ENCODE results near the gene IL17RA.

The IL17RA gene

GRCh38 chr22:17115945-17116565 lies 31.3 kb downstream of the IL17RA start:
- Histone ChIP-seq H3K27ac (replicated peaks; ENCODE audit: low read length) (no peak overlapping the region), H3K14ac (ENCODE audit: low read length) (no peak overlapping the region), H3K4me2 (ENCODE audit: insufficient read depth, low read length, poor library complexity, severe bottlenecking) (no peak overlapping the region), H3K36me3 (replicated peaks in 1 of 2; ENCODE audit: control insufficient read depth in 2 of 2, insufficient read depth in 2 of 2, low read length in 2 of 2) (peaks cover 0 to 7% of the 10 kb centered on the region in 2 donors), H2AFZ (ENCODE audit: low read length) (no peak overlapping the region), H3K9ac (ENCODE audit: low read depth, low read length, poor library complexity) (no peak overlapping the region), H3K79me1 (ENCODE audit: low read depth, low read length) (peaks cover 4% of the 10 kb centered on the region), H3K9me3 (replicated peaks in 1 of 2; ENCODE audit: control insufficient read depth in 2 of 2, insufficient read depth in 1 of 2, low read depth in 1 of 2, low read length in 2 of 2) (no peaks in the 10 kb centered on the region), H2AK5ac (ENCODE audit: low read depth, low read length) (no peak overlapping the region), H2BK12ac (ENCODE audit: low read length) (no peak overlapping the region), H4K91ac (ENCODE audit: low read depth, low read length, poor library complexity) (no peak overlapping the region), H2BK120ac (ENCODE audit: low read depth, low read length) (no peak overlapping the region), H3K23ac (ENCODE audit: low read depth, low read length, poor library complexity) (no peak overlapping the region), H3K27me3 (ENCODE audit: control insufficient read depth in 3 of 3, insufficient read depth in 3 of 3, low read depth in 1 of 3, low read length in 3 of 3) (peaks cover 0 to 6% (median 0%) of the 10 kb centered on the region in 3 experiments), H3K18ac (ENCODE audit: low read length) (no peak overlapping the region), H4K8ac (ENCODE audit: low read depth, low read length) (no peak overlapping the region), H3K4me3 (ENCODE audit: low read length in 2 of 2) (no peak overlapping the region), H3K4me1 (ENCODE audit: control insufficient read depth in 2 of 2, insufficient read depth in 1 of 2, low read depth in 1 of 2, low read length in 2 of 2) (peaks cover 16 to 18% of the 10 kb centered on the region in 2 donors), H2BK5ac (ENCODE audit: low read length) (no peak overlapping the region), H2BK15ac (ENCODE audit: low read length) (no peak overlapping the region), H3K4ac (ENCODE audit: low read length) (no peak overlapping the region)
- no CpG with 5 or more reads among the region's 5 CpGs for WGBS, 2 donors (ENCODE audit: extremely low coverage in 2 of 2, insufficient read length in 2 of 2, insufficient replicate concordance in 1 of 2)
- DNase-seq (ENCODE audit: low spot score), result no peak

- H3K9ac ChIP-seq (ENCODE audit: low read depth, low read length, poor library complexity), result peak overlapping the region; percentile 15
- no CpG with 5 or more reads among the region's 6 CpGs for WGBS, 2 donors (ENCODE audit: extremely low coverage in 2 of 2, insufficient read length in 2 of 2, insufficient replicate concordance in 1 of 2)
- no peak overlapping the region for H3K14ac ChIP-seq (ENCODE audit: low read length)
- no peak overlapping the region for H3K4me2 ChIP-seq (ENCODE audit: insufficient read depth, low read length, poor library complexity, severe bottlenecking)
- no peak overlapping the region for H2AFZ ChIP-seq (ENCODE audit: low read length)
- peaks cover 0 to 6% (median 0%) of the 10 kb centered on the region in 3 experiments for H3K27me3 ChIP-seq (ENCODE audit: control insufficient read depth in 3 of 3, insufficient read depth in 3 of 3, low read depth in 1 of 3, low read length in 3 of 3)
- no peak overlapping the region for H2BK5ac ChIP-seq (ENCODE audit: low read length)
- H3K4ac ChIP-seq (ENCODE audit: low read length), result no peak overlapping the region
- no peak for DNase-seq (ENCODE audit: low spot score)
- no peak overlapping the region for H2AK5ac ChIP-seq (ENCODE audit: low read depth, low read length)
- H3K9me3 ChIP-seq (replicated peaks in 1 of 2; ENCODE audit: control insufficient read depth in 2 of 2, insufficient read depth in 1 of 2, low read depth in 1 of 2, low read length in 2 of 2), result no peaks in the 10 kb centered on the region
- no peak overlapping the region for H2BK12ac ChIP-seq (ENCODE audit: low read length)
- peaks cover 0 to 7% of the 10 kb centered on the region in 2 donors for H3K36me3 ChIP-seq (replicated peaks in 1 of 2; ENCODE audit: control insufficient read depth in 2 of 2, insufficient read depth in 2 of 2, low read length in 2 of 2)
- H3K4me1 ChIP-seq (ENCODE audit: control insufficient read depth in 2 of 2, insufficient read depth in 1 of 2, low read depth in 1 of 2, low read length in 2 of 2), result peaks cover 16 to 18% of the 10 kb centered on the region in 2 donors
- H4K91ac ChIP-seq (ENCODE audit: low read depth, low read length, poor library complexity), result no peak overlapping the region
- H4K8ac ChIP-seq (ENCODE audit: low read depth, low read length), result no peak overlapping the region
- H3K4me3 ChIP-seq (ENCODE audit: low read length in 2 of 2), result no peak overlapping the region
- no peak overlapping the region for H3K18ac ChIP-seq (ENCODE audit: low read length)
- H2BK120ac ChIP-seq (ENCODE audit: low read depth, low read length), result no peak overlapping the region
- peak overlapping the region; percentile 61 for H3K23ac ChIP-seq (ENCODE audit: low read depth, low read length, poor library complexity)
- no peak overlapping the region for H3K27ac ChIP-seq (replicated peaks; ENCODE audit: low read length)
- H2BK15ac ChIP-seq (ENCODE audit: low read length), result no peak overlapping the region
- H3K79me1 ChIP-seq (ENCODE audit: low read depth, low read length), result peaks cover 4% of the 10 kb centered on the region
Observed at GRCh38 chr22:17116572-17117330, 32.0 kb downstream of the IL17RA start.

- Histone ChIP-seq H2BK5ac (ENCODE audit: low read length) (no peak overlapping the region), H3K79me1 (ENCODE audit: low read depth, low read length) (peaks cover 4% of the 10 kb centered on the region), H3K23ac (ENCODE audit: low read depth, low read length, poor library complexity) (no peak overlapping the region), H2BK12ac (ENCODE audit: low read length) (no peak overlapping the region), H3K4me2 (ENCODE audit: insufficient read depth, low read length, poor library complexity, severe bottlenecking) (no peak overlapping the region), H2BK120ac (ENCODE audit: low read depth, low read length) (no peak overlapping the region), H2AFZ (ENCODE audit: low read length) (no peak overlapping the region), H3K27ac (replicated peaks; ENCODE audit: low read length) (no peak overlapping the region), H3K4me3 (ENCODE audit: low read length in 2 of 2) (peak overlapping the region in 1 of 2 donors; percentile 46), H4K91ac (ENCODE audit: low read depth, low read length, poor library complexity) (no peak overlapping the region), H3K4ac (ENCODE audit: low read length) (no peak overlapping the region), H3K14ac (ENCODE audit: low read length) (no peak overlapping the region), H2AK5ac (ENCODE audit: low read depth, low read length) (no peak overlapping the region), H2BK15ac (ENCODE audit: low read length) (no peak overlapping the region), H3K4me1 (ENCODE audit: control insufficient read depth in 2 of 2, insufficient read depth in 1 of 2, low read depth in 1 of 2, low read length in 2 of 2) (peaks cover 21% of the 10 kb centered on the region in 2 donors), H3K27me3 (ENCODE audit: control insufficient read depth in 3 of 3, insufficient read depth in 3 of 3, low read depth in 1 of 3, low read length in 3 of 3) (peaks cover 0 to 6% (median 0%) of the 10 kb centered on the region in 3 experiments), H3K18ac (ENCODE audit: low read length) (no peak overlapping the region), H3K9me3 (replicated peaks in 1 of 2; ENCODE audit: control insufficient read depth in 2 of 2, insufficient read depth in 1 of 2, low read depth in 1 of 2, low read length in 2 of 2) (no peaks in the 10 kb centered on the region), H4K8ac (ENCODE audit: low read depth, low read length) (no peak overlapping the region), H3K36me3 (replicated peaks in 1 of 2; ENCODE audit: control insufficient read depth in 2 of 2, insufficient read depth in 2 of 2, low read length in 2 of 2) (peaks cover 0 to 7% of the 10 kb centered on the region in 2 donors), H3K9ac (ENCODE audit: low read depth, low read length, poor library complexity) (peak overlapping the region; percentile 15)
- no peak for DNase-seq (ENCODE audit: low spot score)
- no CpG with 5 or more reads among the region's 3 CpGs for WGBS, 2 donors (ENCODE audit: extremely low coverage in 2 of 2, insufficient read length in 2 of 2, insufficient replicate concordance in 1 of 2)
Observed at GRCh38 chr22:17117400-17117799, 32.6 kb downstream of the IL17RA start.

GRCh38 chr22:17117890-17118289 lies 33.1 kb downstream of the IL17RA start:
- H3K23ac ChIP-seq (ENCODE audit: low read depth, low read length, poor library complexity), result no peak overlapping the region
- no peak overlapping the region for H3K4me3 ChIP-seq (ENCODE audit: low read length in 2 of 2)
- H3K9ac ChIP-seq (ENCODE audit: low read depth, low read length, poor library complexity), result no peak overlapping the region
- no peak overlapping the region for H2AK5ac ChIP-seq (ENCODE audit: low read depth, low read length)
- no peak for DNase-seq (ENCODE audit: low spot score)
- no peak overlapping the region for H4K8ac ChIP-seq (ENCODE audit: low read depth, low read length)
- H3K9me3 ChIP-seq (replicated peaks in 1 of 2; ENCODE audit: control insufficient read depth in 2 of 2, insufficient read depth in 1 of 2, low read depth in 1 of 2, low read length in 2 of 2), result no peaks in the 10 kb centered on the region
- no peak overlapping the region for H3K14ac ChIP-seq (ENCODE audit: low read length)
- no peak overlapping the region for H3K18ac ChIP-seq (ENCODE audit: low read length)
- no peak overlapping the region for H2BK12ac ChIP-seq (ENCODE audit: low read length)
- H2AFZ ChIP-seq (ENCODE audit: low read length), result no peak overlapping the region
- no peak overlapping the region for H3K27ac ChIP-seq (replicated peaks; ENCODE audit: low read length)
- peaks cover 21% of the 10 kb centered on the region in 2 donors for H3K4me1 ChIP-seq (ENCODE audit: control insufficient read depth in 2 of 2, insufficient read depth in 1 of 2, low read depth in 1 of 2, low read length in 2 of 2)
- H2BK15ac ChIP-seq (ENCODE audit: low read length), result no peak overlapping the region
- WGBS, 2 donors (ENCODE audit: extremely low coverage in 2 of 2, insufficient read length in 2 of 2, insufficient replicate concordance in 1 of 2), result no CpG with 5 or more reads among the region's 4 CpGs
- H3K27me3 ChIP-seq (ENCODE audit: control insufficient read depth in 3 of 3, insufficient read depth in 3 of 3, low read depth in 1 of 3, low read length in 3 of 3), result peaks cover 0 to 6% (median 0%) of the 10 kb centered on the region in 3 experiments
- no peak overlapping the region for H2BK120ac ChIP-seq (ENCODE audit: low read depth, low read length)
- H2BK5ac ChIP-seq (ENCODE audit: low read length), result no peak overlapping the region
- no peak overlapping the region for H3K4ac ChIP-seq (ENCODE audit: low read length)
- peaks cover 0 to 7% of the 10 kb centered on the region in 2 donors for H3K36me3 ChIP-seq (replicated peaks in 1 of 2; ENCODE audit: control insufficient read depth in 2 of 2, insufficient read depth in 2 of 2, low read length in 2 of 2)
- H4K91ac ChIP-seq (ENCODE audit: low read depth, low read length, poor library complexity), result no peak overlapping the region
- H3K4me2 ChIP-seq (ENCODE audit: insufficient read depth, low read length, poor library complexity, severe bottlenecking), result no peak overlapping the region
- peaks cover 4% of the 10 kb centered on the region for H3K79me1 ChIP-seq (ENCODE audit: low read depth, low read length)

All from neuronal stem cell (in vitro differentiated cells).